Measurements from ENCODE around the gene NEK5.
A peak's percentile ranks its signal among the peaks of the same experiment; 100 is the strongest.

NEK5 gene

DNA sequence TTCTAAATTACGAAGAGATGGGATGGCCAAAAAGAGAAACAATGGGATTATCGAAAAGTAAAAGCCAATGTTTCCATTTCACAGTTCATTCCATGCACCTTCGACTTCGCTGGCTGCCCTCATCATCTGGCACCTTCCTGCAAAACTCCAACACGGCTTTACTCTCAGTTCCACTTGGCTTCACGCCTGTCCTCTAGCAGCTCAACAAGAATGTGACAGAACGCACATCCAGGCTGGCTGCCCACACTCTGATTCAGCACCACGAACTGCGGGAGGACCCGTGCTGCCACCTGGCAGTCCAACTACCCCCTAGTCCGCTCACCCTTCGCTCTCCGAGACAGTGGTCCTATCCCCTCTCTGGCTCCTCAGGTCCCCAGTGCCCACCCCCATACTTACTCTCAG, 129.4 kb downstream of the NEK5 start:
- peaks cover 6% of the 10 kb centered on the region for H3K4me1 Mint-ChIP-seq
- no peak overlapping the region for H3K27ac Mint-ChIP-seq
- no peak overlapping the region for H3K4me3 Mint-ChIP-seq
- H3K9me3 Mint-ChIP-seq = no peaks in the 10 kb centered on the region
- no peak for ATAC-seq
- H3K36me3 Mint-ChIP-seq = no peaks in the 10 kb centered on the region
- peaks cover 43% of the 10 kb centered on the region for H3K27me3 Mint-ChIP-seq

DNA sequence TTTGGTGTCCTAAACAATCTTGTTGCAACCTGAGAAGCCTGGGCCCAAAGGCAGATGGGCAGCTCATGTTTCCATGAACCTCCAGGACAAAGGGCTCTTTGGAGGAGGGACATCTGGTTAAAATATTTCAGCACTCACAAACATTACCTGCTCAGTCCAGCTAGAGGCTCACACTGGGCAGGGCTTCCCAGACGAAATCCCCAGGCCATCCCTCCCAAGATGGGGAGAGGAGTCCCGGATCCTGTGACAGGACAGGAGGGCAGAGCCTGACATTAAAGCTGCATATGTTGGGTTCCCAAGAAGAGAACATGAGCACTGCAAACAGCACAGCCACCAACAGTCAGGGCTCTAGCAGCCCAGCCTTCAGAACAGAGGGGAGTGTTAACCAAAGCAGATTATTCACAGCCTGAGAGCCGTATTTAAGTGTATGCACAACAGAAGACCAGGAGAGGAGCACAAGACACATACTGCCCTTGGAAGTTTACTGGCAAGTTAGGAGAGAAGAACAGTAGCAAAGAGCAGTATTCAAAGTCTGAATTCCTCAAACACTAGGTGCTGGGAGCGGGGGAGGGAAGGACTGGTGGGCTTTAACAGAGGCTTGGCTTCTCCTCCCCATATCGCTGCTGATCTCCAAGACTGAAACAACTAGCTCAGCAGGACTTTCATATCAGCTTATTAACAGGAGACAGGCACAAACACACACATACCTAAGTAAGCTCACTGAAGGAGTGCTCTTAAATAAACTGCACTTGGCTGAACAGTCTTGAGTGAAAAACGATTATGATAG, 130.0 kb downstream of the NEK5 start:
- no peak overlapping the region for H3K27ac Mint-ChIP-seq
- H3K27me3 Mint-ChIP-seq = peaks cover 43% of the 10 kb centered on the region
- peaks cover 6% of the 10 kb centered on the region for H3K4me1 Mint-ChIP-seq
- no peak overlapping the region for H3K4me3 Mint-ChIP-seq
- no peaks in the 10 kb centered on the region for H3K9me3 Mint-ChIP-seq
- H3K36me3 Mint-ChIP-seq = no peaks in the 10 kb centered on the region
- ATAC-seq = no peak

DNA sequence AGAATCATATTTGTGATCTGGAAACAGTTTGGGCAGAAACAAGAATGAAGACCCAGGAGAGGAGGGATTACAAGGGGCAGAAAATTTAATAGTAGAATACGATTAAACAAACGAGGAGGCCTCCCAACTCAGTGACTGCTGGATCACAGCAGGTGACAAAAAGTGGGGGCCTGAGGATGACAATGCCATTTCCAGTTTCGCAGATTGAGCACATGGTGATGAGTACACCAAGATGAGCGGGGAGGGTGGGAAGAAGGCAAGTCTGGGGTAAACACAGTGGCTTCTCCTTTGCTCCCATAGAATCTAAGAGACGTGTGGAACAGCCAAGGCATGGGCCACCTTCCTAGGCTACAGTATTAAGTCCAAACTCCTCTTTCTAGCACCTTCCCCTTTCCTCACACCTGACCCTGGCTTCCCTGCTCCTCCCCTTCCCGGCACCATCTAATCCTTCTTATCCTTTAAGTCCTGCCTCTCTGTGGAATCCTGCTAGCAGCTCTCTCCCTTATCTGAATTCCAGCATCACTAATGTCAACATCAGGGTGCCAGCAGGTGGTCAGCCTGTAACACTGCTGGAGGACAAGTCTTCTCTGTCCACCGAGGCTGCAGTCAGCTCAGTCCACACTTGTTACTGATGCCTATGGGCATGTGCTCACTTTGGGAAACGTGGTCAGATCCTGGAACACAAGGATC, 131.1 kb downstream of the NEK5 start:
- H3K27ac Mint-ChIP-seq = no peak overlapping the region
- H3K27me3 Mint-ChIP-seq = peaks cover 43% of the 10 kb centered on the region
- H3K4me3 Mint-ChIP-seq = no peak overlapping the region
- no peak for ATAC-seq
- H3K36me3 Mint-ChIP-seq = no peaks in the 10 kb centered on the region
- peaks cover 6% of the 10 kb centered on the region for H3K4me1 Mint-ChIP-seq
- no peaks in the 10 kb centered on the region for H3K9me3 Mint-ChIP-seq

DNA sequence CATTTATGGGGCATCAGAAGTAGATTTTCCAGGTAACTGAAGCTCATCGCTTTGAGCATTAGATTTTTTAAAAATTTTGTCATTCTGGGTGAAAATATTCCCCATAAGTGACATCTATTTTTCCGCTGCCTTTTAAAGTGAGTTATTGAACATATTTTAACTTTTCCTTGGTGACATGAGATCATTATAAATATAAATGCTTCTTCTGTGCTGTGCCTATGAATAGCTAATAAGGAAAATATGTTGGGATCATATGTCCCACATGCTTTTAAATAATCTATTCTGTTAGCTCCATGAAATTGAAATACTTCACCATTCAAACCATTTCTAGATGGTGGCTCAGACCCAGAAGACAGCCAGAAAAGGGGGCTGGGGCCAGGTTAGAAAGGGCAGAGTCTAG, 131.7 kb downstream of the NEK5 start:
- peaks cover 6% of the 10 kb centered on the region for H3K4me1 Mint-ChIP-seq
- H3K4me3 Mint-ChIP-seq = no peak overlapping the region
- H3K27me3 Mint-ChIP-seq = peaks cover 43% of the 10 kb centered on the region
- no peak overlapping the region for H3K27ac Mint-ChIP-seq
- H3K36me3 Mint-ChIP-seq = no peaks in the 10 kb centered on the region
- ATAC-seq = no peak
- H3K9me3 Mint-ChIP-seq = no peaks in the 10 kb centered on the region

DNA sequence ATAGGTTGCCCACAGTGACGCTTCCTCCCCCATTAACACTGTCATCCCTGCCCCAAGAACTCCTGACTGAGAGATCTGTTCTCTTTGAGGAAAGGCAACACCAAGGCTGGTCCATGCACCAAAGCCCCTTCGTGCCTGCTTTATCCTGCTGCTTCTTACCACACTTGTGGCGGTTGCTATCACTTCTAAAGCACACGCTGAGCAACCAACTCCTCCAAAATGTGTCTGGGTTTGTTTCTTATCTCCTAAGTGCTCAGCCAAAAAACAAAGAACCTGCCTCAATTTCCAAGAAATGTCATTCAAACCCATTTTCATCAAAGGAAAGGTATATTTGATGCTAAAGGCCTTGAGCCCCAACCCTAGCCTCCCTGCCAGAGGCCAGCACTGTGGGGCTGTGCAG, 132.2 kb downstream of the NEK5 start:
- Mint-ChIP-seq H3K36me3 (no peaks in the 10 kb centered on the region), H3K27me3 (peaks cover 42% of the 10 kb centered on the region), H3K4me1 (peaks cover 6% of the 10 kb centered on the region), H3K9me3 (no peaks in the 10 kb centered on the region), H3K4me3 (no peak overlapping the region), H3K27ac (no peak overlapping the region)
- no peak for ATAC-seq

DNA sequence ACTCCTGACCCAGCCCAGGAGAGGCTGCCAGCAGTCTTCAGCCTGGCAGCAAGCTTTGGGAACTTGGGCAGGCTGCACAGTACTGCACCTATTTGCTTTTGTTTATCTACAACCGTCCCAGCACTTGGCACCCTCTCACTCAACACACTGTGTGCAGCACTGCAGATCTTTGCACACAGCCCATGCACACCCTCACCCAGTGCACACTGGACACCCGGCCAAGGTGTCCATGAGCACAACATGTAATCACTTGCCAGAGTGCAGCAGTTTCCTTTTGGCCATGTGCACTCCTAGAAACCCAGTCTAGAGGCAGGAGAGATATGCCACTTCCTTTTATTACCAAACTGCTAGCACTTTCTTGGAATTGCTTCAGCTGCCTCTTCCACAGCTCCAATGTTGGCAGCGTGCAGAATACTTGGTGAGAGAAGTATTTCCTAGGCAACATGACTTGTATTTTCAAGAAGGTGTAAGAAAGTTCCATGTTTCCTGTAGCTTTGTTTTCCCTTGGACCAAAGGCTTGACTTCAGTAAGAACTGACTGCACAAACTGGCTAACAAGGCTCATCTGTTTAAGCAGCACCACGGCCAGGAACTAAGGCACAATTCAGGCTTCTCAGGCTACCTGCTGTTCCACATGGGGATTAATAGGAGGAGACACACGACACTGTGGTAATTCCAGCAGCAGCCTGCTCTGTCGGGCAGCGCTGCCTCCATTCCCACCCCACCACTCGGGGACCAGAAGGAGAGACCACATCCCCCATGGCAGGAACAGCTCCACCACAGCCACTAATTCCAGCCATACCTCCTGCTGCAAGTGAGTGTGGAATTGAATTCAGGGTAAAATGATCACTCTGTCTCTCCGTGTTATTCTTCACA, 133.0 kb downstream of the NEK5 start:
- no peaks in the 10 kb centered on the region for H3K36me3 Mint-ChIP-seq
- H3K9me3 Mint-ChIP-seq = no peaks in the 10 kb centered on the region
- no peak overlapping the region for H3K27ac Mint-ChIP-seq
- H3K27me3 Mint-ChIP-seq = peaks cover 40% of the 10 kb centered on the region
- no peak overlapping the region for H3K4me3 Mint-ChIP-seq
- H3K4me1 Mint-ChIP-seq = no peaks in the 10 kb centered on the region
- ATAC-seq = peak; percentile 21

DNA sequence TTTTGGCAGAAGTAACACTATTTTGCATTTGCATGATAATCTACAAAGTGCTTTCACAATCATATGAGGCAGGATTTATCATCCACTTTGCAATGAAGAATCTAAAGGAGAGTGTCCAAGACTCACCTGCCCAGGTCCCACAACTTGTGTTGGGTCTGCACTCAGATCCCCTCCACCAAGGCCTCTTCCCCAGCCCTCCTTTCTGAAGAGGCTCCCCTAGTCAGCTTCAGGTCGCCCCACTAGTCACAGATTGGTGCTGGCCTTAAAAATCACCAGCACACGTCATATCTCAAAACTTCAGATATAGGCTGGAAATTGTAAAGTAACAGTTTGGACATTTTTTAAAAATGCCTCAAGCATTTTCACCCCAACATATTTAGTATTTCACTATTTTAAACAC, 135.2 kb downstream of the NEK5 start:
- Mint-ChIP-seq H3K27me3 (peaks cover 28% of the 10 kb centered on the region), H3K27ac (peak overlapping the region; percentile 27), H3K4me1 (no peaks in the 10 kb centered on the region), H3K36me3 (no peaks in the 10 kb centered on the region), H3K4me3 (no peak overlapping the region), H3K9me3 (no peaks in the 10 kb centered on the region)
- ATAC-seq = no peak

DNA sequence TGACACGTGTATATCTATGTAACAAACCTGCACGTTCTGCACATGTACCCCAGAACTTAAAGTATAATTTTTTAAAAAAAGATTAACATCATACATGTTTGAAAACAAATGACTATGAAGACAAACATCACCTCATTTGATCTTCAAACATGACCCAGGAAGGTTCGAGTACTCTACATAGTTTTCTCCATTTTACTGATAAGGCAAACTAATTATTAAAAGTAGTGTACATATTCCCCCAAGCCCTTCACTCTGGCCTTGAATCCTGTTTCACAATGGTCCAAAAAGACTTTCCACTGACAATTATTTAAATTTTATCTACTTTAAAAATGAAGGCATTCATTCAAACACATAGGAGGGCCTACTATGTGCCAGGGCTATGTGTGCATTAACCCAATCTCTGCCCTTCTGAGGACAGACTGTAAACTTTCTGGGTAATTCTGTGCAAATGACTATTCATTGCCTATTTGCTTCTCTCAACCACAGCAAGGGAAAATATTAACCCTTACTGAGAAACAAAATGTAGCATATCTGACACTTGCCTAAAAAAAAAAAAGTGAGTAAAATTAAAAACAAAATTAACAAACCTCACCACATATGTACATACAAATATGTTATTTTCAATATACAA, 139.8 kb downstream of the NEK5 start:
- H3K36me3 Mint-ChIP-seq = no peaks in the 10 kb centered on the region
- H3K4me1 Mint-ChIP-seq = no peaks in the 10 kb centered on the region
- H3K9me3 Mint-ChIP-seq = no peaks in the 10 kb centered on the region
- no peak for ATAC-seq
- no peak overlapping the region for H3K27ac Mint-ChIP-seq
- H3K4me3 Mint-ChIP-seq = no peak overlapping the region
- H3K27me3 Mint-ChIP-seq = peaks cover 39% of the 10 kb centered on the region

Measured in stimulated activated memory B cell treated with anti-CD40 and anti-IgM and Interleukin-4, amounts not matched to agents 10 μg/mL and 1 μg/mL and 100 μg/mL, for 72 hours (primary cell).